Cerebellar nuclear complex (tissue), 1 donor: ENCODE results near the gene RNF144A.

Experiments
- DNase-seq, 2 experiments: peaks; one replicate each; lab custom pipeline; 2025; lab: John Stamatoyannopoulos, UW

The RNF144A gene

DNA sequence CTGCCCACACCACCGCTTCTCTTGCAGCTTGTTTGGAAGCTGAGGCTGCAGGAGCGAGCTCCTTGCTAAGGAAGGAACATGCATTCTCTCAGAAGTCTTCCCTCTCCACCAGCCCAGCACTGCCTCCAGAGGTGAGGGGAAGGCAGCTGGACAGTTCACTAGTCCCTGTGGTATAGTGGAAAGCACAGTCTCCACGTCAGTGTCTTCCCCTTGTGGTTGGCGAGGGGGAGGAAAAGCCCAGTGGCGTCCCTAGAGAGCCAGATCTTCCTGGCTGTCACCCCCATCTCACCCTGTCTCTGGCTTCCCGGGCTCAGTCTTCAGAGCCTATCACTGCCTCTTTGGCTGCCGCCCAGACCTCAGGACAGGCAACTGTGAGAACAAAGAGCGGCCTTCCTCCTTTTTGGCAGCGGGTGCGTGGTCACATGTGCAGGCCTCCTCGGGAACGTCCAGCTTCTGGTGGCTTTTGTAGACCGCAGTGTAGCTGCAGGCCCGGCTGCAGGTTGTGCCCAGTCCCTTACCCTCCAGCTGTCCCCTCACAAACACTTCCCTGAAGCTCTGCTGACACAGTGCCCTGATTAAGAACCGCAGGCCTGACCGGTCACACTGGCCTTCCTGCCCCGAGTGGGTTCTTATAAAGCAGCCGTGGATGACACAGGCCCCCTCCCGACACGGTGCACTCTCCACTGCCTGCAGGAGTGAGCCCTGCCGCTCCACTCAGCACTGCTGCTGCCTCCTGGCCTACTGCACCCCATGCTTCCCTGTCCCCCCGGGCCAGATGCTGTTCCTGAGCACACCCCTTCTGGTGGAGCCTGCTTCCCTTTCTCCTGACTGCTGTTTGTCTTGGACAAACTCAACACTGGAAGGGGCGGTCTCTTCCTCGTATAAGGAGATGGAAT is 90.9 kb downstream of the RNF144A start:
- no peak for DNase-seq

DNA sequence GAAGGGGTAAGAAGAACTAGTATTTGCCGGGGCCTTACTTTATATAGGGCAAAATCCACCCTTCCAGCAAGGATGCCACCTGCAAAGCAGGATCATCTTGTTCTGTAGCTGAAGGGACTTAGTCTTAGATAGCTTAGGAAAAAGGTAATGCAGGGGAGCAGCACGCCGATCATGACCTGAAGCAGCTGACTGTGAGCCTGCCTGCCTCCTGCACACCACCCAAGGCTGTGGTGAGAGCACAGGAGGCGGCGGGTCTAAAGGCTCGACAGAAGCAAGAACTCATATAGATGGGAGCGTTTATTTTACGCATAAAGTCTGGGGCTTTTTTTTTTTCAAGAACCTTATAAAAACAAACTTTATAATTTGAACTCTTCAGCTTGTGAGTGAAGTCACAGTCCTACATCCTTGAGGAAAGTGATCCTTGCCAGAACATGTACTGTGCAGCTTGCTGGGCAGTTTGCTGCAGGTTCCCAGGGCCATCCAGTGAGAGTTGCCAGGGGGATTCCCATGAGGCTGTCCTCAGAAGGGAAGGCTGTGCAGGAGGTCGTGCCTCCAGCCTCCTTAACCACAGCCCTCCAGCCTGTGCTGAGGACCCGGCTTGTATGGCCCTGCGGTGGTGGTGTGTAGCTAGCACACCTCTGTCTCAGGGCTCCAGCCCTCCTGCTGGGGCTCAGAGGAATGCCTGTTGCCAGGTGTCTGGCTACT is 92.1 kb downstream of the RNF144A start:
- DNase-seq: no peak

DNA sequence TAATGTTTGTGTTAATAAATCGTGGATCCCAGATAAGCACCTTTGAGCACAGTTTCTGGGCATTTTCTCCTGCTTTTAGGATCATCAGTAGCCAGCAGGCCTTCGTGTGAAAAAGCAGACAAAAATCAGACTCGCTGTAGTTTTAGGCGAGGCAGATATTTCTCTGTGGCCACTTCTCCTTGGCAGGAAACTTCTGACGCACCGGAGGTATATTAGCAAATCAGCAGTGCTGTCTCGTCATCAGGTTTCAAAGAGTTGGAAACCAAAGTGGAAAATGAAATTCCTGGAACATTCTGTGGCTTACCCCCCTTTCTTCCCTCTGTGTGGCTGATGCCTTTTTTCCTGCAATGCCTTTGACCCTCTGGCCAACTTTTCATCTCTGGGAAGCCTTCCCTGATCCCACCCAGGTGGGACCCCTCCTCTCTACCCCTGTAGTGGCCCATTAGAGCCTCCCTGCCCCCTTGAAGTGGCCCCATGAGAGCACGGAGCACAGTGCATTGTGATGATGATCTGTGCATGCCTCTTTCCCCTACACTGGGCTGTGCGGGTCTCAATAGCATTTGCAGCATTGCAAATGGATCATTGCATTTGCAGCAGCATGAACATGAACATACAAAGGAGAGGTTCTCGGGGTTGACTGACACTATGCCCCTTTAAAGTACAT is 93.3 kb downstream of the RNF144A start:
- DNase-seq: no peak

DNA sequence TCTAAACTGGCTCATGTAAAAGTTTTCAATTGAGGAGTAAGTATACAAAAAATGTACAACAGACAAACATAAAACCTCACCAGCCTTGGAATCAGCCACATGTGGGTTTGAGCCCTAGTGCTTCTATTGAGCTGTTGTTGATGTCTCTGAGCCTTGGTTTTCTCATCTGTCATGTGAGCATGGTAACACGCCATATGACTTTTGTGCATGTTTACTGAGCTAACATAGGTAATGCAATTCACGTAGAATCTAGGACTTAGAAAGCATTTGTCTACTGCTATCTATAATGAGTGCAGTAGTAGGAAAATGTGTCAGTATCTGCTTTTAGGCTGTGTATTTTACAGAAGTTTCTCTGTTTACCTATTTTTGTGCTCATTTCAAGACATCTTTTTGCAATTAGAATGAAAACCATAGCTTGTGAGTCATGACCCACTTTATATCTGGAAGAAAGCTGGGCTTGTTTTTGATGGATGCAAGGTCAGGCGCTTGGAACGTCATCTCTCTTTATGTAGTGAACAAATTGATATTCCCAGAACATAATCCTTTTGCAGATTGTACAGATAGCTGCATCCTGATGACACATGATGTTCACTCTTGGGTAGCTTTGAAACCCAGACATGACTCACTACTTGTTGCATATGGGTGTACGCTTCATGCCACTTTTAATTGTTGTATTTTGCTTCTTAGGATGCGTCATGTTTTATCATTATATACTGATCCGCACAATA is 94.3 kb downstream of the RNF144A start:
- no peak for DNase-seq

DNA sequence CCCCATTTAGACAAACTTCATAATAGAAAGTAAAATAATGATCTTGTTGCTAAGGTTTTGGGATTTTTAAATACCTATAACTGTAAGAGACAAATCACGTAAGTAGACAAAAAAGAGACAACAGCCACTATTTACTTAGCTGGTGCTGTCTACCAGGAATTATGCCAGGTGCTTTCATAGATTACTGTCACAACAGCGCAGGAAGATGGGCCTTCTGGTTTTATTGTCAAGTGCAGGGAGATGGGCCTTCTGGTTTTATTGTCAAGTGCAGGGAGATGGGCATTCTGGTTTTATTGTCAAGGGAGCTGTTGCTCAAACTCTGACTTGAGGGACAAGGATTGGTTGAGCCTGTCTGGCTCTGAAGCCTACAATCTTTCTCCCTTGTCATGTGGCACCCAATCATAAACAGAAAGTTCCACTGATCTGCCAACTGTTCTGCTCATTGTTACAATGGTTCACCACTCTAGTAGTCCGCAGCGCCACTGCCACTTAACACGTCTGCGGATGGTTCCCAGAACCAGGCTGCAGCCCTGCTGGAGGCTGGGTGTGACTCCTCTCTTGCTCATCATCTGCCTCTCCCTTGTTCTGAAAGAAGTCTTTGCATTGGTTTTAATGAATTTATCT is 95.0 kb downstream of the RNF144A start:
- no peak for DNase-seq

DNA sequence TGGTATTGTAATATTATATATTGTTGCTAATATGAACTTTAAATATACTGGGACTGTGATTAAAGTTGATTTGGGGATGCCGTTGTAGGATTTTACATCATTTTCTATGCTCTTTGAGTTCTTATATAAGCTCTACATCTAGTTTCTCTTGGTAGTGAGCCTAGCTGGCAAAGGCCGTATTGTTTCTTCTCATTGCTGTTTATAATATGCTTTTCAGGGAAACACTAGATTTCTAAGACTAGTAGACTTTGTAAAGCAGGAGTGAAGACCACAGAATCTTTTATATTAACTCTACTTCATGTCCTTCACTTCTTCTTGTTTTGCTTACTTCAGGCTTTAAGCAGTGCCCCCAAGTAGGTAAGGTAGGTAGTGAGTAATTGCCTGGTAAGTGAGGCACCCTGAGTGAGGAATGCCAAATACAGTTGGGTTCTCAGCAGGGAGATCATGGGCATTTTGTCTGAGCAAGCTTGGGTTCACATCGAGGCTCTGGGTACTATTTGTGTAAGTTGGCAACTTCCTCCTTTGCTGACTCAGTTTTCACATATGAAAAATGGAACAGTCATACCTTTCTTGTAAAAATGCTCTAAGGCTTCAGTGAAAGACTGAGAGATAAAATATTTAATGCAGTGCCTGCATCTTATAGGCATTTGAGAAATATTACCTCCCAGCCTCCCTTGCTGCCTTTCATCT is 96.4 kb downstream of the RNF144A start:
- no peak for DNase-seq

DNA sequence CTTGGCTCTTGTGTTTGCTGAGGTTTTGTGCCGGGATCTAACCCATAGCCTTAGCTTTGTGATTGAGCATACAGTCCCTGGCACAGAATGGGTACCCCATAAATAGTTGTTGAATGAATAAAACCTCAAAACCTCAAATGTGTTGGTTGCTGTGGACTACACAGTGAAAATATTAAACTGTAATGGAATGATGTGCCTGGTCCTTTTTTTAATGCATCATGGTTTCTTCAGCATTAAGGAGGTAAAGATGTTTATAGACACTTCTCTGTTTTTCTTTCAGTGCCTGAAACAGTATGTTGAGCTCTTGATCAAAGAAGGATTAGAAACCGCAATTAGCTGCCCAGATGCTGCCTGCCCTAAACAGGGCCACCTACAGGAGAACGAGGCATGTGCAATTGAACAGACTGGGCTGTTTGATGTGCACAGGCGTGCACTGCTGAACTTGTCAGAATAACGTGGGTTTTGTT is 97.0 kb downstream of the RNF144A start:
- no peak for DNase-seq

DNA sequence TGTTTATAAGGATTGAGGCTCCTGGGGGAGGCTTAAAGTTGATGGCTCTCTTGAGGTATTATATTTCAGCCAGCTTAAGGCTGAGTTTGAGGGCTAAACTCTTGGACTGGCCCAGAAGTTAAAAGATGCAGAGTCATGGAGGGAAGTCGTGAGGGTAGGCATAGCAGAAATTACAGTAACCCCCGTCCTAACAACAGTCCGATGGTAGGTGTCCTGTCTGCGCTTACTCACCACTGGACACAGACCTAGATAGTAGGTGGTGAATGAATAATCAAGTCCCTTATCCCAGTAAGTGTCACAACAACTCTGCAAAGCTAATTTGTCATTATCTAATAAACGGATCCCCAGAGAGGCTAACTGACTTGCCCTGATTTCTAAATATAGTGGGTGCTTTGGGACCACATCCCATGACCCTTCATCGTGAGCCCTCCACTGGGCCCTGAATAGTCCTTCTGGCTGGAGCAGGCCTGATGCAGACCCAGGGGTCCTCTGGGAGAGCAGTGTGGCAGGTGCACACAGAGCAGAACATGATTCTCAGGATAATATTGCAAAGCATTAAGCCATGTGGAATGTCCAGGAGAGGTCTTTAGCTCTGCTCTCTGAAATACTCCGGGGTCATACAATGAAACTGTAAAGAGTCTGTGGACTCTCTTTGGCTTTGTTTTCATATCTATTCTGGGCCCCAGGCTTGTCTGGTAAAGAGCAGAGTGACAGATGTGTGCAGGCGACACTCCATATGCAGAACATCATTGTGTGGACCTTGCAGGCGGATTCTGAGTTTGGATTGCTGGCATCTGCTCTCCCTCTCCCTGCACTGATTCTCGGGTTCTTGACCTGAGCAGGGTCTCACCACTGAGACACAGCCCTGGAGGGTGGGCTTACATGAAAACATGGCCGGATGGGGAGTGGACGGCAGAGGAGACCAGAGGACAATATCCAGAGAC is 98.1 kb downstream of the RNF144A start:
- no peak for DNase-seq

DNA sequence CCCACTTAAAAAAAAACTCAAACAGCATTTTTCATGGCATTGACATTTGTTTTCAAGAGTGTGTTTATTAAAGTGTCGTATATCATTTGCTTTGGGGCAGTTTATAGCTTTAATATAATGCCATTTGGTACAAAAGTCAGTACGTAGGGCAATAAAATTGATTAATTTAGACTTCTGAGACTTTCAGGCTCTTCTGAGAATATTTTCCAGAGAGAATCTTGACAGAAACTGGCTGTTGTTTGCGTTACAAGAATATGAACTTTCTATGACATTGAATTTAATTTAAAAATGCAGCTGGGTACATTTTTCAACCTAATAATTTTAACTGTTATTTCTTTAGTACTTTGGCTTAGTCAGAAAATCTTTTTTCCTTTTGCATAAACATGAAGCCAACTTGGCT is 98.9 kb downstream of the RNF144A start:
- DNase-seq: no peak

DNA sequence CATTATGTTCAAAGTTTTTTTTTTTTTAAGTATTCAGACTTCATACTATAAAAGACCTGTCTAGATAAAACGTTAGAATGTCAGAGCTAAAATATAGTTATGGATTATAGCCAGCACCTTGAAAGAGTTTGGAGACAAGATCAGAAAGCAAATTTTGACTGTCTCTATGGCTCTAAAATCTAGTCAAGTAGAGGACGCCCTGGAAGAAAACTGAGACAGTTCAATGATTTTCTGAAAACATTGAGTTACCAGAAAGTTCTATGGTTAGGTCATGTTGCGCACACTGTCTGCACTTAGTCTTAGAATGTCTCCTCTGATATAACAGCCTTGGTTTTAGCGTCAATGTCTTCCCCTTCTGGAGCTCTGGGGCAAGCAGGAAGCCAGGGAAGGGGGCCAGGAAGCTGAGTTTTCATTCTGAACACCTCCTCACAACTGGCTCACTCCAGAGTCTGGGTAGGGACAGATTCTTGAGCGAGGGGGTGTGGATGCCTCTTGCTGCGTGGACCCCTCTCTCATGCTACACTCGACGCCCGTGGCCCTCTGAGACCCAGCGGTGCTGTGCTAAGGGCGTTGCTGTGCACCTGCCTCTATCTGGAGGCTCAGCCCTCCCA is 99.5 kb downstream of the RNF144A start:
- DNase-seq: no peak

DNA sequence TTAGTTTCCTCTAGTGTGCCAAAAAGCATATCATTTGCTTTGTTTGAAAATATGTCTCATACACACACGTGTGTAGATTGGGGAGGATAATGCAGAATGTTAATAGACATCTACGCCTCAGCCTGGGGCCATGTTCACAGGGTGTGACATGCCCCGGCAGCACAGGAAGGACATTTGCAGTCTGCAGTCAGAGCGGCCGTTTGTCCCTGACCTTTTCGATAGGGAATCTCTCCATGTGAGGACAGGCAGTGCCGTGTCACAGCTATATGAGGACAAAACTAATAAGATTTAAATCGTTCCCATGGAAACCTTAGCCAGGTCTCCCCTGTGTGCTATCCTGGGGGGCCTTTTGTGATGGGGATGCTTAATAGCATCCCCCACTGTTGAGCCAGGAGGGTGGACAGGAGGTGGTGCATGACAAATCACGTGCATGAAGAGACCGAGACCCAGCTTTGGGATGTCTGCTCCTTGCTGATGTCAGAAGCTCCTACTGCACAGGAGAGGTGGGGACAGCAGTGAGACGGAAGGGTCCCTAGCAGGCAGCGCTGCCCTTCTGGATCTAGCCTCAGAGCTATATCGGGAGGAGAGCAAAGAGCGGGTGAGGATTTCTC is 100.6 kb downstream of the RNF144A start:
- no peak for DNase-seq

DNA sequence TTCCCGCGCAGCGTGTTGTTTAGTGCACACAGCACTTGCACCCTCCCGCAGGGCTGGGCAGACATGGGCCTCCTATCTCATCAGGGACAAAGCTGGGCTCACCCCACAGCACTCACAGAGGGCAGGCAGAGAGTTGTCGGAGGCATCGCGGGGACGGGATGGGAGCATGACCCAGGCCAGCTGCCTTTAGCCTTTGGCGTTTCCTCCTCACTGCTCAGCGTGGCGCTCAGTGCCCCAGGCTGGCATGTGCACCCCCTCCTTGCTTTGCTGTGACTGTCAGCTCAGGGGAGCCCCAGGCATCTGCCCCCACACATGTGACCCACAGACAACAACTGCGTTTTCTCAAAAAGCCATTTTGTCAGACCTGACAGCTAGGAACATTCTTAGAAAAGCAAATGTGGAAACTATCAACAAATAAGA is 101.1 kb downstream of the RNF144A start:
- DNase-seq: no peak

DNA sequence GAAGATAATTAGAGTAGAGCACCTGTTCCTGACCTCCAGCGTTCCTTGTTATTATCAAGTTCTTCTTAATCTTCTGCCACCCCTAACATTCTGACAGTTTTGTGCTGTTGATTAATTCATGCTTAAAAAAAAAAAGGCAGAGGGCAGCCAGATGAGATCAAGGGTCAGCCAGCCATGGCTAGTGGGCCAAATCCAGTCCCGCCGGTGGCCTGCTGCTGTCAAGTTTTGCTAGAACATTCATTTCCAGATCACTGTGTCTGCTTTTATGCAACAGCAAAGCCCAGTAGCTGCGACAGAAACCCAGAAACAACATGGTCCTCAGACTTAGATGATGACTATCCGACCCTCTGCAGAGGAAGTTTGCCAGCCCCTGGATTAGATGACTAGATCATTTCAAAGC is 101.6 kb downstream of the RNF144A start:
- no peak for DNase-seq

DNA sequence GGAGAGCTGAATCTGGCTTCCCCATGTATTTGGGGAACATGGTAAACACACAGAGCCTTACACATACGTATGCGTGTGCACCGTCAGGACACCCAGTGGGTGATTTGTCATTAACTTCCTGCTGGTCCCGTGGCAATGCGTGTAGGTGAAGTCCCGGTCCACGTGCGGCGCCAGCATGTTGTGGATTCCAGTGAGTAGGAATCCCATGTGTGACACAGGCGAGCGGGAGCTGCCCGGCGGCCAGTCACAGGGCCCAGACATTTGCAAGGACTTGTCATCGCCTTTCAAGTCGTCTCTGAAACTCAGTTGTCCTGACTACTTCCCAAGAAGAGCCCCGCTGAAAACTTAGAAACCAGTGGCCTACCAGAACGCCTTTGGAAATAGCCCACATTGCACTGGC is 102.0 kb downstream of the RNF144A start:
- no peak for DNase-seq

DNA sequence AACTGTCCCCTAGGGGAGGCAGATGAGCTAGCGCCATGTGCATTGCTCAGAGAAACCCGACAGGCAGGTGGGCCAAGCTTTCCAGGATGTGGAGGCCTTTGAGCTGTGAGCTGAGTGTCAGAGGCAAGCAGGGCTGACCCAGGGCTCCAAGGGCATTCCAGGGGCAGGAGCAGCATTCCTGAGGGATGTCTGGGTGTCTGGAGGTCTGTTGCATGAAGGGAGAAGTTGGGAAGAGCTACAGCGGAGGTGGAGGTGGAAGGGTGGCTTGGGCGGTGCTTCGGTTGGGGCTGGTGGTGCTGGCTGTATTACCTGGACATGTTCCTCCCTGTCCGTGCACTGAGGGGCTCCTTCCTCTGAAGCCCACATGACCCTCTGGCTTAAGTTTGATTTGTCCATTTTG is 102.8 kb downstream of the RNF144A start:
- DNase-seq: no peak

DNA sequence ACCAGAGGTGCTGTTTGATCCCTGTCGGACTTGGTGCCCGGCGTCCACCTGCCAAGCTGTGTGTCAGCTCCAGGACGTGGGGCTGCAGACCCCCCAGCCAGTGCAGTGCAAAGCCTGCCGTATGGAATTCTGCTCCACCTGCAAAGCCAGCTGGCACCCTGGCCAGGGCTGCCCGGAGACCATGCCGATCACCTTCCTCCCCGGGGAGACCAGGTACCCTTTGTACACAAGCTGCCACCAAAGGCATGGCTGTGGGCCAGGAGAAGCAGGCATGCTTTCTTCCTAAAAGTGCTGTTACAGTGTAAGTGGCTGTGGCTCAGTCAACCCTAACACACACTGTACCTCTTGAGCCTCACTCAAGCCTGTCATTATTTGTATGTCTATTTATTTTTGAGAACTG is 103.3 kb downstream of the RNF144A start:
- no peak for DNase-seq

DNA sequence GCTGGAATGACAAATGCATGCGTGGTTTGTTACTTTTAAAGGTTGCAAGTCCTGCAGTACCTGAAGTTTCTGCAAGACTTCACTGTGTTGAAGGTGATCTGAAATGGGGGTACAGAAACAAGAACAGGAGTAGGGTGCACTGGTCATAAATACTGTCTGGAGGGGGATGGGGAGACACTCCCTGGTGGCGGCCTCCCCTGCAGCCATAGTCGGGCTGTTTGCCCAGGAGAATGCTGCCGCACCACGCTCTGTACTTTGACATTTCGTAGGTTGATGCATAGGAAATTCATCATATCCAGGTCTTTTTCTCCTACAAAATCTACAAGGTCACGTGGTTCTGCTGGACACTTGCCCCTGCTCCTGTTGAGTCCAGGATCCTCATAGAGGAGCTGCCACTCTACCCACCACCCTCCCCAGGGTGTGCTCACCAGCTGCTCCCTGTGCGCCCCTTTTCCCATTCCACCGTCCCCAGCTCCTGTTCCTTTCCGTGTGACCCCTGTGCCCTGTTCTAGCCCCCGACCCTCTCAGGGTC is 103.8 kb downstream of the RNF144A start:
- DNase-seq: no peak

DNA sequence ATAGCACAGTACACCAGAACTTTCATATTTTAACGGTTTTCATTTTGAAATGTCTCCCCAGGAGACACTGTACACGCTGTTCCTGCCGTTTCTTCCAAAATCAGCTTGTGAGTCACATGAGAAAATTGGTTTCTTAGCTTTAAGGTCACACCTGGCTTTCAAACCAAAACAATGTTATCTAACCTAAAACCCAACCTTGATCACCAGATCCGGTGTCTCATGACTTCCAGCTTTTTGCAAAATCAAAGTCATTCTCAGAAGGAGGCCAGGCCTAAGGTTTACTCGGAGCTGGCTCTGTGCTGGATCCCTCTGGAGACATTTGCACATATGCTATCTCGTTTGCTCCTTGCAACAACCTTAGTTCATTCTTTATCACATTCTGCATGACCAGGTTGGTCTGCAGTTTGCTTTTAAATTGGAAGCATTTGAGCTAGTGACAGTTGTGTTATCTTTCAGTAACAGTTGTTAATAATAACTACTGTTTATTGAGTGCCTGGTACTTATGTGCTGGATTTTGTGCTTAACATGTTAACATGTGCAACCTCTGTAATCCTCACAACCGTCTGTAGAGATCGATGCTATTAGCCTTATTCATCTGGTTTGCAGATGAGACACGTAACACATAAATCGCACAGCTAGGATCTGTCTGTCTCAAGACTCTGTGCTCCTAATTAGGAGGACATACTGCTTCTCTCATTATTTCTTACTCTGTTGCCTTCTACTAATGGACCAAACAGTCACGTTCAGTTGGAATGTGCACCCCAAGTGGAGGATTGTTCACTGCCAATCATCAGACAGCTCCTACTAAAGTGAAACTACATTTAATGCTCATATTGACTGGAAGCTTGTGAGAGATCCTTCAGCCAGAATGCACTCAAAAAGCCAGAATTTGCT is 105.5 kb downstream of the RNF144A start:
- no peak for DNase-seq
